Measurements from ENCODE around the gene AOPEP. TPM values are rescaled to one million over a fixed set of nuclear protein-coding genes. Genes with fewer than 3 reads are reported as not detected.

Gene AOPEP
- total RNA-seq, 1 donor from 2014 or later = 16.6 TPM

DNA sequence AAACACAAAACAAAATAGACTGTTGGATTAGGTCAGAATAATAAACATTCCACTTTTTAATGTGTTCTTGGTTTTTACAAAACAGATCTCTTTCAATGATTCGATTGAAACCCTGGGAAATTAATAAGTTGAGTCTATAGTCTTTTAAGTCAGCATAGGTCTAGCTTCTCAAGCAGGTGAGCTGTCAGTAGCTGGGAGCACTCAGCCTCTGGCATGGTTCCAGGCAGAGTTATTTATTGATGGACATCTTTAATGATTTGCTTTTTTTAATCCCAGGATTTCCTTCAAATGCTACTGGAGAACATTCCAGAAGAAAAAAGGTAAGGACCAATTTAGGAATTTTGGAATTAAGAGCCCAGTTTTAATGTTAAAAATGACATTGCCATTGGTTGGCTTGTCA is 241.0 kb downstream of the AOPEP start:
- no peak overlapping the region for H3K4me2 ChIP-seq
- Mint-ChIP-seq H3K27ac (no peak overlapping the region), H3K27me3 (ENCODE audit: insufficient read depth, low read depth) (peaks cover 2% of the 10 kb centered on the region), H3K9me3 (no peaks in the 10 kb centered on the region), H3K4me1 (peaks cover 30% of the 10 kb centered on the region), H3K36me3 (peaks cover 6% of the 10 kb centered on the region), H3K4me3 (no peak overlapping the region)
- no peaks in the 10 kb centered on the region for H3K79me2 ChIP-seq (ENCODE audit: low read depth)
- H3K27me3 ChIP-seq = no peaks in the 10 kb centered on the region
- no peaks in the 10 kb centered on the region for H3K36me3 ChIP-seq
- no peak for DNase-seq (ENCODE audit: low spot score)
- H3K4me3 ChIP-seq = no peak overlapping the region
- H4K20me1 ChIP-seq (ENCODE audit: low read depth) = no peaks in the 10 kb centered on the region
- no peak overlapping the region for H3K9ac ChIP-seq
- no peak overlapping the region for H3K27ac ChIP-seq
- TF ChIP-seq EZH2phosphoT487 (IDR thresholded peaks at IDR 0.05) (no peak), EZH2 (IDR thresholded peaks at IDR 0.05) (no peak)
- TF ChIP-seq, protein P1, sequence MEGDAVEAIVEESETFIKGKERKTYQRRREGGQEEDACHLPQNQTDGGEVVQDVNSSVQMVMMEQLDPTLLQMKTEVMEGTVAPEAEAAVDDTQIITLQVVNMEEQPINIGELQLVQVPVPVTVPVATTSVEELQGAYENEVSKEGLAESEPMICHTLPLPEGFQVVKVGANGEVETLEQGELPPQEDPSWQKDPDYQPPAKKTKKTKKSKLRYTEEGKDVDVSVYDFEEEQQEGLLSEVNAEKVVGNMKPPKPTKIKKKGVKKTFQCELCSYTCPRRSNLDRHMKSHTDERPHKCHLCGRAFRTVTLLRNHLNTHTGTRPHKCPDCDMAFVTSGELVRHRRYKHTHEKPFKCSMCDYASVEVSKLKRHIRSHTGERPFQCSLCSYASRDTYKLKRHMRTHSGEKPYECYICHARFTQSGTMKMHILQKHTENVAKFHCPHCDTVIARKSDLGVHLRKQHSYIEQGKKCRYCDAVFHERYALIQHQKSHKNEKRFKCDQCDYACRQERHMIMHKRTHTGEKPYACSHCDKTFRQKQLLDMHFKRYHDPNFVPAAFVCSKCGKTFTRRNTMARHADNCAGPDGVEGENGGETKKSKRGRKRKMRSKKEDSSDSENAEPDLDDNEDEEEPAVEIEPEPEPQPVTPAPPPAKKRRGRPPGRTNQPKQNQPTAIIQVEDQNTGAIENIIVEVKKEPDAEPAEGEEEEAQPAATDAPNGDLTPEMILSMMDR (IDR thresholded peaks at IDR 0.05) = no peak
- no peak overlapping the region for H2AFZ ChIP-seq (replicated peaks)
- peaks cover 24% of the 10 kb centered on the region for H3F3A ChIP-seq (ENCODE audit: low read depth)
- peaks cover 28% of the 10 kb centered on the region for H3K4me1 ChIP-seq
- no peaks in the 10 kb centered on the region for H3K9me3 ChIP-seq (ENCODE audit: low read depth)

DNA sequence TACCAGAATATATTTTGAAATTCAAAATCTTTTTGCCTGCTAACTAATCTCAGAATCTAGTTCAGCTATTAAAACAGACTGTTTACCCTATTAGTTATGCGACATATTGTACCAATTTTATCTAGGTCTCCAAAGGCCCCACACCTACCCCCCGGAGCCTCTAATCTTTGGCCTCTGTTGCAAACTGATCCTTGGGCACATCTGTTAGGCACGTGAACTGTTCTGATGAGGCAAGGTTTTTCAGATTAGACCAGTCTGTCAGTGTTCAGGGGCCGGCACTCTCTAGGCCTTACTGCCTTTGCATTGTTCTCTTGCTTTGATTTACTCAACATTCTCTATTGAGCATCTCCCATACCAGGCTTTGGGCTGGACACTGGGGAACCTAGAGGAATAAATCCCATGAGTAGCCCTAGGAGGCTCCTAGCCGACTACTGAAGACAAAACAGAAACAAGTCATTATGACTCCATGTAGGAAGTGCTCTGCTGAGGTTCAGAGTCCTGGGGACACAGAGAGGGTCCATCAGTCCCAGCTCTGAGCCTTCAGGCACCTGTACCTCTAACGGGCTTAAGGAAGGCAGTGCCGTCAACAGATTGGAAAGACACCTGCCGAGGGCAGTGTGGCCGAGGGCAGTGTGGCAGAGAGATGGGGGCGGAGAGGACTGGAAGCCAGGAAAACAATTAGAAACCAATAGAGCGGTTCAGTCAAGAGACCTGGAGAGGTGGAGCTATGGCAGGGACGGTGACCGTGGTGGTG is 245.1 kb downstream of the AOPEP start:
- Mint-ChIP-seq H3K4me1 (peaks cover 64% of the 10 kb centered on the region), H3K27me3 (ENCODE audit: insufficient read depth, low read depth) (peaks cover 2% of the 10 kb centered on the region), H3K4me3 (peak overlapping the region; percentile 18), H3K36me3 (peaks cover 8% of the 10 kb centered on the region), H3K27ac (peak overlapping the region; percentile 95), H3K9me3 (no peaks in the 10 kb centered on the region)
- Histone ChIP-seq H3K4me3 (no peak overlapping the region), H3K36me3 (no peaks in the 10 kb centered on the region), H2AFZ (replicated peaks) (no peak overlapping the region), H3K4me2 (peak overlapping the region; percentile 15), H4K20me1 (ENCODE audit: low read depth) (no peaks in the 10 kb centered on the region), H3K79me2 (ENCODE audit: low read depth) (no peaks in the 10 kb centered on the region), H3K4me1 (peaks cover 47% of the 10 kb centered on the region), H3K27ac (peak overlapping the region; percentile 73), H3K9ac (no peak overlapping the region), H3F3A (ENCODE audit: low read depth) (peaks cover 24% of the 10 kb centered on the region), H3K9me3 (ENCODE audit: low read depth) (no peaks in the 10 kb centered on the region), H3K27me3 (no peaks in the 10 kb centered on the region)
- TF ChIP-seq EZH2phosphoT487 (IDR thresholded peaks at IDR 0.05) (no peak), EZH2 (IDR thresholded peaks at IDR 0.05) (no peak)
- TF ChIP-seq, protein P1 (IDR thresholded peaks at IDR 0.05) = no peak
- DNase-seq (ENCODE audit: low spot score) = peak; percentile 53

DNA sequence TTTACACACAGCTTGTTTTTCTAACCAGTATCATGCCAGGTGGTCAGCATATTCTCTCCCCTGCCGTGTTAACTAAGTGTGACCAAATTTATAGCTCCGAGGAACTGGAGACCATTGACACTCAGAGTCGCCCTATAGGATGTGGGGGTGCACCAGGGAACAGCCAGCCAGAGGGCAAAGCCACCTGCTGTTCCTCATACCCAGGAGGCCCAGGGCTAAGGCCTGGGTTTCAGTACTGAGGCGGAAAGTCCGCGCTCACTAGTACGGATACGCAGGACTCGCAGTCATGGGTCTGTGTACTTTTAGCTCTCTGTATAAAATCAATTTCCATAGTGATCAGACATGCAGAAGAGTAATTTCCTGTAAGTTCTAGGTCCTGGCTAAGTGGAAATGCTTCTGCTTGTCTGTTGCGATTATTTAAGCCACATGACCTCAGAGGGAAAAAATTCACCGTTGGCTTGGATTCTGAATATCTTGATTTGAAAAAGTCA is 247.0 kb downstream of the AOPEP start:
- Mint-ChIP-seq H3K27ac (no peak overlapping the region), H3K4me1 (peaks cover 77% of the 10 kb centered on the region), H3K36me3 (peaks cover 8% of the 10 kb centered on the region), H3K27me3 (ENCODE audit: insufficient read depth, low read depth) (peaks cover 7% of the 10 kb centered on the region), H3K4me3 (no peak overlapping the region), H3K9me3 (no peaks in the 10 kb centered on the region)
- no peak for DNase-seq (ENCODE audit: low spot score)
- H2AFZ ChIP-seq (replicated peaks) = no peak overlapping the region
- H3K79me2 ChIP-seq (ENCODE audit: low read depth) = no peaks in the 10 kb centered on the region
- H4K20me1 ChIP-seq (ENCODE audit: low read depth) = no peaks in the 10 kb centered on the region
- no peak overlapping the region for H3K4me3 ChIP-seq
- H3K4me1 ChIP-seq = peaks cover 51% of the 10 kb centered on the region
- peaks cover 24% of the 10 kb centered on the region for H3F3A ChIP-seq (ENCODE audit: low read depth)
- no peaks in the 10 kb centered on the region for H3K27me3 ChIP-seq
- H3K9ac ChIP-seq = no peak overlapping the region
- no peaks in the 10 kb centered on the region for H3K9me3 ChIP-seq (ENCODE audit: low read depth)
- H3K36me3 ChIP-seq = no peaks in the 10 kb centered on the region
- TF ChIP-seq, protein P1 (IDR thresholded peaks at IDR 0.05) = no peak
- no peak for TF ChIP-seq EZH2 (IDR thresholded peaks at IDR 0.05)
- H3K4me2 ChIP-seq = no peak overlapping the region
- H3K27ac ChIP-seq = no peak overlapping the region
